ENCODE data around the gene SIGLEC6. TPM values are rescaled to one million over a fixed set of nuclear protein-coding genes. Genes with fewer than 3 reads are reported as not detected.
"Not testable (repeated sequence)": the region's sequence is repeated elsewhere in the genome, so short reads cannot be mapped to it uniquely, and the experiment has no call there.

The SIGLEC6 gene
- total RNA-seq, 1 donor from 2014 or later, result not detected

- TF ChIP-seq CTCF (conservative IDR thresholded peaks at IDR 0.05; ENCODE audit: low read depth, low read length), result no peak
- H3K4me3 ChIP-seq (ENCODE audit: low read depth, low read length), result no peak overlapping the region
- no peak for DNase-seq (ENCODE audit: low read depth)
Measured at GRCh38 chr19:51503896-51504295, 27.6 kb downstream of the SIGLEC6 start.

GRCh38 chr19:51503286-51503817 is 28.1 kb downstream of the SIGLEC6 start:
- TF ChIP-seq CTCF (conservative IDR thresholded peaks at IDR 0.05; ENCODE audit: low read depth, low read length), result no peak
- DNase-seq (ENCODE audit: low read depth), result no peak
- no peak overlapping the region for H3K4me3 ChIP-seq (ENCODE audit: low read depth, low read length)

GRCh38 chr19:51501594-51502263 is 29.7 kb downstream of the SIGLEC6 start, which contains the start of gene SIGLEC12:
Gene SIGLEC12, minus strand, starts transcription at chr19:51501800. Its CDS starts 67 bp downstream, at chr19:51501733.
- no peak within 1 kb of the TSS for H3K4me3 ChIP-seq (ENCODE audit: low read depth, low read length)
- no peak for DNase-seq (ENCODE audit: low read depth)
- TF ChIP-seq CTCF (conservative IDR thresholded peaks at IDR 0.05; ENCODE audit: low read depth, low read length), result no peak

GRCh38 chr19:51500931-51501330 is 30.5 kb downstream of the SIGLEC6 start:
- DNase-seq (ENCODE audit: low read depth); H3K4me3 ChIP-seq (ENCODE audit: low read depth, low read length): not testable (repeated sequence)

GRCh38 chr19:51497666-51498065 is 33.8 kb downstream of the SIGLEC6 start:
- H3K4me3 ChIP-seq (ENCODE audit: low read depth, low read length), result no peak overlapping the region
- no peak for DNase-seq (ENCODE audit: low read depth)
- TF ChIP-seq CTCF (conservative IDR thresholded peaks at IDR 0.05; ENCODE audit: low read depth, low read length), result no peak

GRCh38 chr19:51493776-51494175 is 37.7 kb downstream of the SIGLEC6 start:
- no peak overlapping the region for H3K4me3 ChIP-seq (ENCODE audit: low read depth, low read length)
- no peak for DNase-seq (ENCODE audit: low read depth)
- no peak for TF ChIP-seq CTCF (conservative IDR thresholded peaks at IDR 0.05; ENCODE audit: low read depth, low read length)

- no peak for DNase-seq (ENCODE audit: low read depth)
- TF ChIP-seq CTCF (conservative IDR thresholded peaks at IDR 0.05; ENCODE audit: low read depth, low read length), result no peak
Measured at GRCh38 chr19:51491586-51491985, 39.9 kb downstream of the SIGLEC6 start.

More at GRCh38 chr19:51491586-51491985, 39.9 kb downstream of the SIGLEC6 start:
- no peak overlapping the region for H3K4me3 ChIP-seq (ENCODE audit: low read depth, low read length)

Data from epithelial cell of proximal tubule (primary cell).